Ishikawa (cell line): Measurements from ENCODE around the gene MATN3.

ENCODE experiments used
- CEBPB ChIP-seq: IDR thresholded peaks from 2 replicates; pipeline ENCODE4 v1.6.1; 2012
- CREB1 ChIP-seq: IDR thresholded peaks from 2 replicates; pipeline ENCODE4 v1.6.1; 2012; ENCODE audit warnings: low read depth
- EGR1 ChIP-seq: IDR thresholded peaks from 2 replicates; pipeline ENCODE4 v1.6.1; 2012
- EP300 ChIP-seq: IDR thresholded peaks from 2 replicates; pipeline ENCODE4 v1.6.1; 2012; ENCODE audit warnings: borderline replicate concordance
- FOXM1 ChIP-seq: IDR thresholded peaks from 2 replicates; pipeline ENCODE4 v1.6.1; 2012; ENCODE audit warnings: low read depth, borderline replicate concordance
- MAX ChIP-seq: IDR thresholded peaks from 2 replicates; pipeline ENCODE4 v1.6.1; 2012
- NFIC ChIP-seq: IDR thresholded peaks from 2 replicates; pipeline ENCODE4 v1.6.1; 2012
- RAD21 ChIP-seq: IDR thresholded peaks from 2 replicates; pipeline ENCODE4 v1.6.1; 2012; ENCODE audit warnings: low read depth
- REST ChIP-seq: IDR thresholded peaks from 2 replicates; pipeline ENCODE4 v1.6.1; 2012; ENCODE audit warnings: low read depth, mild to moderate bottlenecking
- TAF1 ChIP-seq: IDR thresholded peaks from 2 replicates; pipeline ENCODE4 v1.6.1; 2012; ENCODE audit warnings: low read depth, mild to moderate bottlenecking
- TCF12 ChIP-seq: IDR thresholded peaks from 2 replicates; pipeline ENCODE4 v1.6.1; 2012; ENCODE audit warnings: low read depth
- TEAD4 ChIP-seq: IDR thresholded peaks from 2 replicates; pipeline ENCODE4 v1.6.1; 2012
- USF1 ChIP-seq: IDR thresholded peaks from 2 replicates; pipeline ENCODE4 v1.6.1; 2012
- YY1 ChIP-seq: IDR thresholded peaks from 2 replicates; pipeline ENCODE4 v1.6.1; 2012; ENCODE audit warnings: low read depth
- ZBTB7A ChIP-seq: IDR thresholded peaks from 2 replicates; pipeline ENCODE4 v1.6.1; 2012; ENCODE audit warnings: low read depth

The MATN3 gene

DNA sequence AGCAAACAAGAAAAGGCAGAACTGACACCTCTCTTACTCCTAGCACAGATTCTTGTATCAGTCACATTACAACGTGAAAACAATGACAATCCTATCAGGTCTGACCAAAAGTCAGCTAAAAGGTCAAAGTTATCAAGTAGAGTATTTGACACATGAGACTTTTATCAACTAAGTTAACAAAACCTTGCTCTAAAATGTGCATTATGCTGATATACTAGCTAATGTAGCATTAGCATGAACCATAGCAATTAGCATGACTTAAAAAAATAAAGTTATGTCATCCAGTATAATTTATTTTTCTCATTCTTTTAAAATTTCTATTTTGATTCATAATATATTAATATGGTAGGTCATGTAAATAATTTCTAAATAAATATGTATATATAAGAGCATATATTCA lies 69.3 kb downstream of the MATN3 start:
- no peak for TF ChIP-seq EGR1
- TF ChIP-seq TEAD4 = no peak
- TF ChIP-seq MAX = no peak
- no peak for TF ChIP-seq CEBPB
- TF ChIP-seq EP300 = no peak
- TF ChIP-seq NFIC = no peak
- TF ChIP-seq USF1 = no peak
- TF ChIP-seq FOXM1 = no peak
- no peak for TF ChIP-seq REST

DNA sequence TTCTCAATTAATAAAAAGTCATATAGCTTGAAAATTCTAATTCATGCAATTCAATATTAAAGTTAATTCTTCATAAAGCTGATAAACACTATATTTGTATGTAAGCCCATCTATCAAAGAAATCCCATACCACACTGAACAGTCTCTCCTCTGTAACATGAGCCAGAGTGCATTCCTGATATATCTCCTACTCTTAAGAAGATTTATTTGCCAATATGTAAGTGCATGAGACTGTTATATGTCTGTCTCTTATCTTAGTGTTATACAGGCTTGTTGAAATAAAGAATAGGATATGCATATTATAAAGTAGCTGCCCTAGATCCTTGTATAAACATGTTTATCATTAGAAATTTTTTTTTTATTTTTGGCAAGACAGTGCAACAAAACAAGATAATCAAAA lies 70.3 kb downstream of the MATN3 start:
- TF ChIP-seq USF1 (no peak), EP300 (no peak), ZBTB7A (no peak), CEBPB (no peak), CREB1 (no peak), RAD21 (no peak), YY1 (no peak), TCF12 (no peak), TEAD4 (no peak), REST (no peak), TAF1 (no peak), NFIC (no peak), FOXM1 (no peak), EGR1 (no peak)
